Transverse colon (tissue), 3 donors: ENCODE data around the gene LRP10.

Experiments used
- POLR2A ChIP-seq: fragments of 450-650 bp; IDR thresholded peaks from one replicate; pipeline ENCODE4 v1.6.1; 2016; ENCODE audit warnings: antibody characterized with exemption, mild to moderate bottlenecking, moderate library complexity
- TF ChIP-seq, protein P1 (sequence below), 5 experiments: fragments of 200-600 bp in 3 of 5; fragments of 450-650 bp in 2 of 5; sonication (generic) in 3 of 5; IDR thresholded peaks; 1 replicate in 2 of 5; 2 replicates in 3 of 5; pipeline ENCODE4 v1.5.1; 2016 to 2017; ENCODE audit warnings: antibody characterized with exemption in 5 of 5, inconsistent platforms in 3 of 5, mild to moderate bottlenecking in 2 of 5, moderate library complexity in 1 of 5

DNA sequence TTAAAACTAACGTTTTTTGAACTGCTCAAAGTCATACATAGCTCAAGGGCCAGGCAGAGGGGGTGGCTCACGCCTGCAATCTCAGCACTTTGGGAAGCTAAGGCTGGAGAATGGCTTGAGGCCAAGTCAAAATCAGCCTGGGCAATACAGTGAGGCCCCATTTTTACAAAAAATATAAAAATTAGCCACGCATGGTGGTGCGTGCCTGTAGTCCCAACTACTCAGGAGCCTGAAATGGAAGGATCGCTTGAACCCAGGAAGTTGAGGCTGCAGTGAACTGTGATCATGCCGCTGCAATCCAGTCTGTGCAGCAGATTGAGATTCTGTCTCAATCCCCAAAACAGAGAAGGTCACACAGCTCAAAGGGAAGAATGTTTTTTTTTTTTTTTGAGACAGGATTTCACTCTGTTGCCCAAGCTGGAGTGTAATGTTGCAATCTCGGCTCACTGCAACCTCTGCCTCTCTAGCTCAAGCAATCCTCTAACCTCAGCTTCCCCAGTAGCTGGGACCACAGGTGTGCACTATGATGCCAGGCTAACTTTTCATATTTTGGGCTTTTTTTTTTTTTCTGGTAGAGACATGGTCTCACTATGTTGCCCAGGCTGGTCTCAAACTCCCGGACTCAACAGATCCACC, 44.5 kb downstream of the LRP10 start:
- TF ChIP-seq, protein P1, sequence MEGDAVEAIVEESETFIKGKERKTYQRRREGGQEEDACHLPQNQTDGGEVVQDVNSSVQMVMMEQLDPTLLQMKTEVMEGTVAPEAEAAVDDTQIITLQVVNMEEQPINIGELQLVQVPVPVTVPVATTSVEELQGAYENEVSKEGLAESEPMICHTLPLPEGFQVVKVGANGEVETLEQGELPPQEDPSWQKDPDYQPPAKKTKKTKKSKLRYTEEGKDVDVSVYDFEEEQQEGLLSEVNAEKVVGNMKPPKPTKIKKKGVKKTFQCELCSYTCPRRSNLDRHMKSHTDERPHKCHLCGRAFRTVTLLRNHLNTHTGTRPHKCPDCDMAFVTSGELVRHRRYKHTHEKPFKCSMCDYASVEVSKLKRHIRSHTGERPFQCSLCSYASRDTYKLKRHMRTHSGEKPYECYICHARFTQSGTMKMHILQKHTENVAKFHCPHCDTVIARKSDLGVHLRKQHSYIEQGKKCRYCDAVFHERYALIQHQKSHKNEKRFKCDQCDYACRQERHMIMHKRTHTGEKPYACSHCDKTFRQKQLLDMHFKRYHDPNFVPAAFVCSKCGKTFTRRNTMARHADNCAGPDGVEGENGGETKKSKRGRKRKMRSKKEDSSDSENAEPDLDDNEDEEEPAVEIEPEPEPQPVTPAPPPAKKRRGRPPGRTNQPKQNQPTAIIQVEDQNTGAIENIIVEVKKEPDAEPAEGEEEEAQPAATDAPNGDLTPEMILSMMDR (IDR thresholded peaks at IDR 0.05), result no peak
- no peak for TF ChIP-seq POLR2A
